Endothelial cell of umbilical vein (primary cell): Measurements from ENCODE around the gene CRTC1. TPM values are rescaled to one million over a fixed set of nuclear protein-coding genes. Genes with fewer than 3 reads are reported as not detected.

ENCODE experiments used
- BruUV-seq: library from RNA; stranded (reverse); fragments of 400-500 nt; replicated peaks from 2 replicates; lab custom pipeline; 2021; lab: Mats Ljungman, UMichigan
- CTCF ChIA-PET: fragments of 300-600, 350-600 bp; sonication (Branson Sonifier 250); formaldehyde crosslinking; loops from one replicate; lab custom pipeline; 2021; ENCODE audit warnings: antibody characterized with exemption, inconsistent platforms; lab: Charles Lee
- POLR2A ChIA-PET: fragments of 300-600, 350-600 bp; sonication (Branson Sonifier 250); formaldehyde crosslinking; loops from one replicate; lab custom pipeline; 2021; ENCODE audit warnings: antibody characterized with exemption, inconsistent platforms; lab: Charles Lee
- DNase-seq: peaks from one replicate; pipeline ENCODE4 v3.0.0-alpha.2; 2011; ENCODE audit warnings: low read depth, low spot score
- FAIRE-seq: peaks from 2 replicates; lab custom pipeline; 2011; peaks lifted over from hg19 to GRCh38; lab: Jason Lieb, UNC
- H2AFZ ChIP-seq: 2 replicates; pipeline ENCODE4 v1.6.0; 2012; ENCODE audit warnings: low read depth, low read length, control low read depth, inconsistent platforms
- H3K27ac ChIP-seq: 2 replicates; pipeline ENCODE4 v1.5.1; 2011; ENCODE audit warnings: low read depth, mild to moderate bottlenecking, control low read depth, low read length, moderate library complexity; ENCODE audit not compliant: insufficient read depth
- H3K27me3 ChIP-seq, 2 experiments: 2 replicates each; pipeline versions ENCODE4 v1.6.0 to v1.6.1; 2011; ENCODE audit warnings: low read length in 2 of 2, mixed read lengths in 1 of 2; ENCODE audit not compliant: control insufficient read depth in 2 of 2, insufficient read depth in 2 of 2
- H3K36me3 ChIP-seq, 2 experiments: 2 replicates in 1 of 2; 3 replicates in 1 of 2; pipeline ENCODE4 v1.5.1; 2011; ENCODE audit warnings: low read length in 2 of 2, mild to moderate bottlenecking in 1 of 2, moderate library complexity in 1 of 2; ENCODE audit not compliant: control insufficient read depth in 2 of 2, insufficient read depth in 2 of 2; ENCODE audit errors: extremely low read depth in 1 of 2
- H3K4me1 ChIP-seq: 3 replicates; pipeline ENCODE4 v1.5.1; 2011; ENCODE audit warnings: mild to moderate bottlenecking, low read length; ENCODE audit not compliant: control insufficient read depth, insufficient read depth; ENCODE audit errors: extremely low read depth
- H3K4me2 ChIP-seq: 2 replicates; pipeline ENCODE4 v1.6.1; 2011; ENCODE audit warnings: low read length, control low read depth, mixed read lengths; ENCODE audit not compliant: insufficient read depth
- H3K4me3 ChIP-seq, 3 experiments: fragments of 200-600 bp in 1 of 3; sonication (generic), shearing (Covaris generic) in 1 of 3; replicated peaks in 1 of 3; 2 replicates each; pipeline ENCODE4 v1.5.1; 2011 to 2016; ENCODE audit warnings: control low read depth in 3 of 3, low read length in 3 of 3, mild to moderate bottlenecking in 2 of 3, inconsistent platforms in 1 of 3, low read depth in 1 of 3, moderate library complexity in 1 of 3; ENCODE audit not compliant: insufficient read depth in 1 of 3
- H3K79me2 ChIP-seq: 2 replicates; pipeline ENCODE4 v1.6.0; 2012; ENCODE audit warnings: low read length, inconsistent platforms; ENCODE audit not compliant: control insufficient read depth, insufficient read depth
- H3K9ac ChIP-seq: replicated peaks from 2 replicates; pipeline ENCODE3; 2011; ENCODE audit warnings: low read length, control low read depth; ENCODE audit not compliant: insufficient read depth; ENCODE audit errors: extremely low read depth
- H3K9me1 ChIP-seq: replicated peaks from 3 replicates; pipeline ENCODE4 v1.6.0; 2011; ENCODE audit warnings: mild to moderate bottlenecking, low read length; ENCODE audit not compliant: control insufficient read depth, insufficient read depth; ENCODE audit errors: extremely low read depth
- H3K9me3 ChIP-seq: replicated peaks from 2 replicates; pipeline ENCODE4 v1.5.1; 2012; ENCODE audit warnings: low read length, inconsistent platforms; ENCODE audit not compliant: control insufficient read depth, insufficient read depth
- H4K20me1 ChIP-seq: replicated peaks from 2 replicates; pipeline ENCODE3; 2011; ENCODE audit warnings: mild to moderate bottlenecking, low read length; ENCODE audit not compliant: control insufficient read depth, insufficient read depth; ENCODE audit errors: extremely low read depth
- CTCF ChIP-seq, 2 donors: IDR thresholded peaks; 1 replicate in 1 of 2; 2 replicates in 1 of 2; pipeline ENCODE4 v1.5.1; 2011; ENCODE audit warnings: low read length in 2 of 2, mild to moderate bottlenecking in 2 of 2, moderate library complexity in 2 of 2, control low read depth in 1 of 2, inconsistent platforms in 1 of 2, low read depth in 1 of 2; ENCODE audit not compliant: insufficient read depth in 1 of 2; ENCODE audit errors: extremely low read depth in 1 of 2
- EZH2 ChIP-seq: IDR thresholded peaks from 2 replicates; pipeline ENCODE4 v1.6.1; 2012; ENCODE audit warnings: borderline replicate concordance, low read depth, mild to moderate bottlenecking, moderate library complexity, low read length, inconsistent platforms; ENCODE audit not compliant: severe bottlenecking
- FOS ChIP-seq: IDR thresholded peaks from 2 replicates; pipeline ENCODE4 v1.6.1; 2011; ENCODE audit warnings: mild to moderate bottlenecking, low read length, moderate library complexity, borderline replicate concordance; ENCODE audit not compliant: insufficient read depth
- JUN ChIP-seq: IDR thresholded peaks from 2 replicates; pipeline ENCODE4 v1.6.1; 2011; ENCODE audit warnings: borderline replicate concordance, low read depth; ENCODE audit not compliant: insufficient read length, insufficient read depth
- MYC ChIP-seq: IDR thresholded peaks from one replicate; pipeline ENCODE4 v1.6.1; 2011; ENCODE audit warnings: mild to moderate bottlenecking, low read depth, low read length
- POLR2A ChIP-seq: IDR thresholded peaks from 2 replicates; pipeline ENCODE4 v1.6.1; 2012; ENCODE audit warnings: low read depth, mild to moderate bottlenecking, control low read depth, low read length
- POLR2AphosphoS5 ChIP-seq: IDR thresholded peaks from 2 replicates; pipeline ENCODE4 v1.6.1; 2012; ENCODE audit warnings: low read depth, mild to moderate bottlenecking, control low read depth, low read length, moderate library complexity; ENCODE audit not compliant: insufficient read depth
- dilution Hi-C: fragments of 300-500 bp; cut with MboI; formaldehyde crosslinking; loops from one replicate; pipeline ENCODE4 v1.15.0; 2019; ENCODE audit warnings: low sequenced_read_pairs; ENCODE audit not compliant: extremely low pct_ligation_motif_present
- intact Hi-C: fragments of 100-400 bp; cut with micrococcal nuclease; formaldehyde crosslinking; loops from one replicate; pipeline ENCODE4 v1.10.0; 2022
- polyA plus RNA-seq, 4 experiments: library from polyadenylated mRNA; depleted of rRNA in 3 of 4; stranded (reverse) in 3 of 4; unstranded in 1 of 4; fragments of >200 nt; gene quantifications; 2 replicates each; pipeline versions ENCODE4 v1.2.1 to v1.2.3, GENCODE V29; 2011 to 2012; ENCODE audit warnings: missing spikeins in 1 of 4
- total RNA-seq: library from RNA; stranded (reverse); gene quantifications from 2 replicates; pipeline ENCODE4 v1.2.3, GENCODE V29; 2021
- TF ChIP-seq, protein P1 (sequence below): IDR thresholded peaks from 2 replicates; pipeline ENCODE4 v1.6.1; 2011; ENCODE audit not compliant: insufficient read depth, insufficient read length

The CRTC1 gene
- total and polyA plus RNA-seq, 2 donors (not counting 3 experiments of a cell fraction or from before 2014, with no cell fraction given): 4.2 to 11.4 TPM

DNA sequence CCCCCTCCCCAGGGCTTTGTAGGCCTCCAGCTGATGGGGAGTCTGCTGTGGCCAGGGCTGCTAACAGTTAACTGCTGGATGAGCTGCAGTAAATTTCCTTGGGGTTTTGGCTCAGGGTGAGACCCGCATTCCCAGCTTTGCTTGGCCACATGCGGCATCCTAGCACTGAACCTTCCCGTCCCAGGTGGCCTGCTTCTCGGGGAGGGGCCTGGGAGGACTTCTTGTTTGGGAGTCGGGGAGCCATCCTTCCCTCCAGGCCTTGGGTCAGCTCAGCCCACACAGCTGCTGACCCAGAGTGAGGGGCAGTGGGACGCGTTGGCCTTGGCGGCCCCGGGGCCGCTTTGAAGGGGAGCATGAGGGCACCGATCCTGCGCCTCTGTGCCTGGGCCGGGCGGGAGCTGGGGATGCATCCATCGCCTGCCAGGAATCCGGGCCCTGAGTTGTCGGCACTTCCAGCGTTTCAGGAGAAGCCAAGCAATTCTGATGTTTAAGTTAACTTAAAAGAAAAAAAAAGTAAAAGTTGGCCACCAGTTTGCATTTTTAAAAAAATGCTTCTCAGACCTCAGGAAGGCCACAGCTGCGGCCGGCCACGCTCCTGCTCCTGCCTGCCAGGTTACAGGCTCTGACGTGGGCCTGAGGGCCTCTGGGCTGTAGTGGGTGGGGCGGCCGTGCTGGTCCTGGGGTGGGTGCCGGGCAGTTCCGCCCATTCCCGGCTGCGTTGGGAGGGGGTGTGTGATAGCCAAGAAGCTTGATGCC is 27.7 kb downstream of the CRTC1 start:
- Histone ChIP-seq H3K9ac (no peak overlapping the region), H3K4me2 (no peak overlapping the region), H3K9me3 (no peaks in the 10 kb centered on the region), H3K4me1 (peaks cover 2% of the 10 kb centered on the region), H3K27me3 (no peaks in the 10 kb centered on the region), H3K36me3 (no peaks in the 10 kb centered on the region), H3K9me1 (no peaks in the 10 kb centered on the region), H4K20me1 (no peaks in the 10 kb centered on the region), H3K4me3 (no peak overlapping the region), H3K27ac (no peak overlapping the region), H2AFZ (no peak overlapping the region), H3K79me2 (no peaks in the 10 kb centered on the region)
- ChIA-PET CTCF (interaction anchor here (1.1 to 1.5 kb wide), 2 partner anchors 14 to 122 kb away, joined by 3 read pairs; no protein-coding TSS in a partner anchor), POLR2A (no interaction called here)
- TF ChIP-seq FOS (no peak), CTCF (IDR thresholded peaks at IDR 0.05; ENCODE audit: extremely low read depth in 1 of 2, insufficient read depth in 1 of 2, low read depth in 1 of 2, low read length in 2 of 2) (no peak), JUN (no peak), MYC (no peak), EZH2 (no peak), POLR2AphosphoS5 (no peak), POLR2A (no peak)
- TF ChIP-seq, protein P1, sequence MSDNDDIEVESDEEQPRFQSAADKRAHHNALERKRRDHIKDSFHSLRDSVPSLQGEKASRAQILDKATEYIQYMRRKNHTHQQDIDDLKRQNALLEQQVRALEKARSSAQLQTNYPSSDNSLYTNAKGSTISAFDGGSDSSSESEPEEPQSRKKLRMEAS: no peak
- dilution Hi-C loops (no loop called here), intact Hi-C loops (no loop called here)
- no TSS peak for BruUV-seq
- FAIRE-seq: no peak
- no peak for DNase-seq
